ENCODE results near the gene BLOC1S5. TPM values are rescaled to one million over a fixed set of nuclear protein-coding genes. Genes with fewer than 3 reads are reported as not detected.

Gene BLOC1S5
- total RNA-seq, 6 experiments from 2014 or later: 8.4 to 13.4 (median 9.5) TPM

DNA sequence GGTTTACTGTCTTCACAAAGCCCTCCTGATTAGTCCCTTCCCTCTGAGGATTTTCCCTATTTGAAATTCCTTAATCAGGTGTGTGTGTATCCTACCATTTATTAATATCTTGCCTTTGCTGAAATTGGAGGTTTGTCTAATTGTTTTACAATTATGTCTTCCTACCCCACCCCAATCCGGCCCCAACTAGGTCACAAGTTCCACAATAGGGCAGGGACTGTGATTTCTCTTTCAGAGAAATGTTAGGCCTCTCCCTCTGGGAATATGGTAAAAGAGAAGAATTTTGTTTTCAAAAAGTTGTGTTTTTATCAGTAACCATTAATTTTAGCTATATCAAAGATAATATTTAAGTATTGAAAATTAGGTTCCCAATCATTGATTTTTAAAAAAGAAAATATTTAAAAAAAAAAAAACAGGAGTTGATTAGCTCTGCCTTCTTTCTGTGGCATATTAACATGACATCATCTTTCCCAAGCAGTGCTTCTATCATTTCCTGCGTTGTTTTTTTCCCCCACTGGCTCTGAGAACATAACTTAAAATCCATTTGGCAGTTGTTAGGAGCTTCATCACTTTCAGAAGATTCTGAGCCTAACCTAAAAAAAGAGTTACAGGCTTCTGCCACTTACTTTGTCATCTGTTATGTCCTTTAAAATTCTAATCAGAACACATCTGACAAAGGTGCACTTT, 36.1 kb downstream of the BLOC1S5 start:
- Mint-ChIP-seq H3K27me3 (ENCODE audit: insufficient read depth) (no peaks in the 10 kb centered on the region), H3K4me1 (ENCODE audit: low read depth) (peaks cover 37% of the 10 kb centered on the region), H3K4me3 (no peak overlapping the region), H3K27ac (peak overlapping the region; percentile 9; the same call in 1 of the 2 replicates), H3K36me3 (ENCODE audit: low read depth) (peaks cover 17% of the 10 kb centered on the region), H3K9me3 (no peaks in the 10 kb centered on the region)
- TF ChIP-seq, protein P1, sequence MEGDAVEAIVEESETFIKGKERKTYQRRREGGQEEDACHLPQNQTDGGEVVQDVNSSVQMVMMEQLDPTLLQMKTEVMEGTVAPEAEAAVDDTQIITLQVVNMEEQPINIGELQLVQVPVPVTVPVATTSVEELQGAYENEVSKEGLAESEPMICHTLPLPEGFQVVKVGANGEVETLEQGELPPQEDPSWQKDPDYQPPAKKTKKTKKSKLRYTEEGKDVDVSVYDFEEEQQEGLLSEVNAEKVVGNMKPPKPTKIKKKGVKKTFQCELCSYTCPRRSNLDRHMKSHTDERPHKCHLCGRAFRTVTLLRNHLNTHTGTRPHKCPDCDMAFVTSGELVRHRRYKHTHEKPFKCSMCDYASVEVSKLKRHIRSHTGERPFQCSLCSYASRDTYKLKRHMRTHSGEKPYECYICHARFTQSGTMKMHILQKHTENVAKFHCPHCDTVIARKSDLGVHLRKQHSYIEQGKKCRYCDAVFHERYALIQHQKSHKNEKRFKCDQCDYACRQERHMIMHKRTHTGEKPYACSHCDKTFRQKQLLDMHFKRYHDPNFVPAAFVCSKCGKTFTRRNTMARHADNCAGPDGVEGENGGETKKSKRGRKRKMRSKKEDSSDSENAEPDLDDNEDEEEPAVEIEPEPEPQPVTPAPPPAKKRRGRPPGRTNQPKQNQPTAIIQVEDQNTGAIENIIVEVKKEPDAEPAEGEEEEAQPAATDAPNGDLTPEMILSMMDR (IDR thresholded peaks at IDR 0.05): no peak
- no peak for DNase-seq

DNA sequence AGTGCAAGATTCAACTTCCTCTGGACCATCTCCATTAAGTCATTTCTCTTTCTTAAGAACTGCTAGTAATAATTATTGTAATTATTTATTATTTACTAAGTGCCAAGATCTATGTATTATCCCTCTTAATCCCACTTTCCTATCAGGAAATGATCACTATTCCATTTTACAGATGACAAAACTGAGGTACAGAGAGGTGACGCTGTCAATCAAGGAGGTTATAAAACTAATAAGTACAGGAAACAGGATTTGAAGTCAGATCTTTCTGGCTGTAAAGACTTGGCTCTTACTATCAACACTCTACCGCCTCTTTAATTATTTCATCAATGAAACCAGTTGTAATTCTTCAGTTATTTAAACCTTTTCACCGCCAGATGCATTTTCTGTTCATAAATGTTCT, 37.4 kb downstream of the BLOC1S5 start:
- Mint-ChIP-seq H3K27ac (no peak overlapping the region), H3K4me1 (ENCODE audit: low read depth) (peaks cover 37% of the 10 kb centered on the region), H3K4me3 (no peak overlapping the region), H3K27me3 (ENCODE audit: insufficient read depth) (no peaks in the 10 kb centered on the region), H3K9me3 (no peaks in the 10 kb centered on the region), H3K36me3 (ENCODE audit: low read depth) (peaks cover 6% of the 10 kb centered on the region)
- TF ChIP-seq, protein P1 (IDR thresholded peaks at IDR 0.05): no peak
- no peak for DNase-seq

DNA sequence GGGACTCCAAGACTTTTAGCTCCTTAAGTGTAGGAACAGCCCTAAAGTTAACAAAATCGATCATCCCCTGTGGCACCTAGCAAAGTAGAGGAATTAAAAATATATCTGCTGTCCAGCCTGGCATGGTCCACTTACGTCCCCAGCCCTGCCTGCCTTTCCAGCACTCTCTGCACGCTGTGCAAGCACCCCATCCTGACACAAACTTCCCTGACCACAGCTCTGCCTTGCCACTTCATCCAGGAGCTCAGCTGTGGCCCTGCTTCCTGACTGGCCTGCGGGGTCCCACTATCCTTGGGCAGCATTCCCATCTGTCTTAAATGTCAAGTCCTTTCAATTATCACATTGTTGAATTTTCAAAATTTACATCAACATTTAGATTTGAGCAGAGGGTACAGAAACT, 39.0 kb downstream of the BLOC1S5 start:
- H3K4me3 Mint-ChIP-seq: no peak overlapping the region
- no peaks in the 10 kb centered on the region for H3K27me3 Mint-ChIP-seq (ENCODE audit: insufficient read depth)
- TF ChIP-seq, protein P1 (IDR thresholded peaks at IDR 0.05): no peak
- no peaks in the 10 kb centered on the region for H3K9me3 Mint-ChIP-seq
- no peak overlapping the region for H3K27ac Mint-ChIP-seq
- H3K4me1 Mint-ChIP-seq (ENCODE audit: low read depth): peaks cover 37% of the 10 kb centered on the region
- 0 out of 2 replicates have a peak, but pooled peaks cover 6% of the 10 kb centered on the region for H3K36me3 Mint-ChIP-seq (ENCODE audit: low read depth)
- DNase-seq: no peak

DNA sequence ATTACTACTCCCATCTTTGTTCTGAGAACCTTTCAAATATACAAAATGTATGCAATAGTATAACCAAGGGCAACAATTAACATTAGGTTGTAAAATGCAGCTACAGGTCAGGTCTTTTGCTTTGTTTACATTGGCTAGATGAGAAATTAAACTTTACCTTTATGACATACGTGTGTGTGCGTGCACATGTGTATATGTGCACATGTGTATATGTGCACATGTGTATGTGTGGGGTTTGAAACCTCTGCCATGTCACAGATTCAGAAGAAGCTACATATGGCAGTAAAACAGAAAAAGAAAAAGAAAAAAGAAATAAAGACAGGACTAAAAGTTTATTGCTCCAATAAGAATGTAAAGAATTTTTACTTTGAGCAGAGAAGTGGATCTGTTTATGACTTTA, 40.6 kb downstream of the BLOC1S5 start:
- H3K27ac Mint-ChIP-seq: no peak overlapping the region
- no peaks in the 10 kb centered on the region for H3K27me3 Mint-ChIP-seq (ENCODE audit: insufficient read depth)
- TF ChIP-seq, protein P1 (IDR thresholded peaks at IDR 0.05): no peak
- 0 out of 2 replicates have a peak, but pooled peaks cover 6% of the 10 kb centered on the region for H3K36me3 Mint-ChIP-seq (ENCODE audit: low read depth)
- H3K4me1 Mint-ChIP-seq (ENCODE audit: low read depth): peaks cover 24% of the 10 kb centered on the region
- no peak for DNase-seq
- no peak overlapping the region for H3K4me3 Mint-ChIP-seq
- H3K9me3 Mint-ChIP-seq: no peaks in the 10 kb centered on the region

DNA sequence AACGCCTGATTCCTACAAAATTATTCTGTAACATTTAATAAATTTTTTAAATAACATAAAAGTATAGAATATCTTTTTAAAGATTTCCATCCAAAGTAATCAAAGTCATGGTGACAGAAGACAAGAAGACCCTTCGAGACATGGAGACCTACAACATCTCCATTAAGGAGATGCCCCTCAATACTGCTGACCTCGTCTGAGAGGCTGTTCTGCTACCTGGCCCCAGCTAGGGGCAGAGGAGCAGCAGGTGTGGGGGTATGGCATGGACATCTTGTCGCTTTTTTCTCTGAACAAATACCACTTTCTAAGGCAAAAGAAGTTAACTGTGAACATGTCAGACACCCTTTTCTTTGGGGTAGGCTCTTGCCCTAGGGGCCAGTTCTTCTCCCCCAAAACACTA, 44.1 kb downstream of the BLOC1S5 start:
- Mint-ChIP-seq H3K9me3 (no peaks in the 10 kb centered on the region), H3K36me3 (ENCODE audit: low read depth) (0 out of 2 replicates have a peak, but pooled peaks cover 6% of the 10 kb centered on the region), H3K27ac (no peak overlapping the region), H3K27me3 (ENCODE audit: insufficient read depth) (no peaks in the 10 kb centered on the region), H3K4me1 (ENCODE audit: low read depth) (peaks cover 11% of the 10 kb centered on the region; the same call in 1 of the 2 replicates), H3K4me3 (no peak overlapping the region)
- TF ChIP-seq, protein P1 (IDR thresholded peaks at IDR 0.05): no peak
- no peak for DNase-seq
